AG04449 (cell line): ENCODE measurements around the gene TNS1.

Experiments used
- CTCF ChIA-PET: fragments of 350-600 bp; formaldehyde crosslinking; extraction: SDS; loops from one replicate; lab custom pipeline; 2021; ENCODE audit warnings: antibody characterized with exemption; lab: Yijun Ruan, JAX
- POLR2A ChIA-PET: fragments of 400-600, 350-600 bp; formaldehyde crosslinking; extraction: SDS; loops from one replicate; lab custom pipeline; 2020; ENCODE audit warnings: antibody characterized with exemption, inconsistent platforms; lab: Yijun Ruan, JAX
- DNase-seq: peaks from one replicate; pipeline ENCODE4 v3.0.0-alpha.2; 2010; ENCODE audit warnings: low read depth, low spot score
- H3K4me3 ChIP-seq: 2 replicates; pipeline ENCODE4 v1.5.1; 2011; ENCODE audit warnings: low read depth, mild to moderate bottlenecking, control low read depth, low read length
- CTCF ChIP-seq: IDR thresholded peaks from one replicate; pipeline ENCODE4 v1.5.1; 2011; ENCODE audit warnings: mild to moderate bottlenecking, moderate library complexity, low read length, control low read depth, inconsistent platforms; ENCODE audit not compliant: insufficient read depth; ENCODE audit errors: missing control alignments

Gene TNS1

GRCh38 chr2:217890445-217890844, 112.3 kb downstream of the TNS1 start:
- peak; percentile 40 for TF ChIP-seq CTCF
- CTCF ChIA-PET = interaction anchor here (0.6 to 24.8 kb wide), 24 partner anchors 10 to 180 kb away, joined by 3 to 436 read pairs (median 4); no protein-coding TSS in a partner anchor
- POLR2A ChIA-PET = interaction anchor here (0.9 to 1.3 kb wide), 2 partner anchors 11 to 30 kb away, joined by 3 read pairs; no protein-coding TSS in a partner anchor
- peak; percentile 61 for DNase-seq
- no peak overlapping the region for H3K4me3 ChIP-seq

GRCh38 chr2:217889656-217890055, 113.1 kb downstream of the TNS1 start:
- ChIA-PET POLR2A (interaction anchor here (0.9 to 1.3 kb wide), 2 partner anchors 9 to 31 kb away, joined by 3 read pairs; no protein-coding TSS in a partner anchor), CTCF (interaction anchor here (0.6 to 24.8 kb wide), 25 partner anchors 9 to 181 kb away, joined by 3 to 436 read pairs (median 3); no protein-coding TSS in a partner anchor)
- no peak for TF ChIP-seq CTCF
- DNase-seq = no peak
- no peak overlapping the region for H3K4me3 ChIP-seq

- no peak for TF ChIP-seq CTCF
- CTCF ChIA-PET = interaction anchor here (0.8 to 24.8 kb wide), 23 partner anchors 12 to 162 kb away, joined by 3 to 436 read pairs (median 6); no protein-coding TSS in a partner anchor
- no peak overlapping the region for H3K4me3 ChIP-seq
- POLR2A ChIA-PET = interaction anchor here (0.5 kb wide), 1 partner anchor 47 kb away, joined by 4 read pairs; no protein-coding TSS in a partner anchor
- DNase-seq = no peak
Observed at GRCh38 chr2:217887841-217888701, 114.7 kb downstream of the TNS1 start.

GRCh38 chr2:217886720-217887309, 116.0 kb downstream of the TNS1 start:
- DNase-seq = no peak
- POLR2A ChIA-PET = no interaction called here
- CTCF ChIA-PET = interaction anchor here (0.6 to 24.8 kb wide), 54 partner anchors 10 to 187 kb away, joined by 3 to 436 read pairs (median 4); partner anchors contain the start of gene TNS1
- peak; percentile 82 for TF ChIP-seq CTCF
- H3K4me3 ChIP-seq = no peak overlapping the region

- CTCF ChIA-PET = interaction anchor here (0.7 to 24.8 kb wide), 32 partner anchors 10 to 188 kb away, joined by 3 to 436 read pairs (median 4); no protein-coding TSS in a partner anchor
- no peak overlapping the region for H3K4me3 ChIP-seq
- POLR2A ChIA-PET = interaction anchor here (0.6 kb wide), 1 partner anchor 33 kb away, joined by 3 read pairs; no protein-coding TSS in a partner anchor
- DNase-seq = no peak
- TF ChIP-seq CTCF = no peak
Observed at GRCh38 chr2:217886091-217886490, 116.7 kb downstream of the TNS1 start.

GRCh38 chr2:217884985-217885384, 117.8 kb downstream of the TNS1 start:
- no peak for DNase-seq
- CTCF ChIA-PET = interaction anchor here (0.7 to 24.8 kb wide), 17 partner anchors 9 to 102 kb away, joined by 3 to 436 read pairs (median 4); no protein-coding TSS in a partner anchor
- no peak overlapping the region for H3K4me3 ChIP-seq
- POLR2A ChIA-PET = no interaction called here
- no peak for TF ChIP-seq CTCF
